HL-60 (cell line): ENCODE measurements around the gene PTPRT.

Experiments
- DNase-seq, 2 experiments: peaks; one replicate each; pipeline ENCODE4 v3.0.0-alpha.2; 2010 to 2020; ENCODE audit warnings: low read depth in 1 of 2, low spot score in 1 of 2
- H3K27ac ChIP-seq: fragments of 250-450 bp; sonication (Bioruptor Pico); replicated peaks from 2 replicates; pipeline ENCODE4 v1.5.1; 2020; ENCODE audit warnings: mild to moderate bottlenecking, moderate library complexity
- H3K27me3 ChIP-seq: fragments of 250-450 bp; sonication (Bioruptor Pico); 2 replicates; pipeline ENCODE4 v1.5.1; 2021; ENCODE audit warnings: mild to moderate bottlenecking, moderate library complexity; ENCODE audit not compliant: insufficient read depth, poor library complexity, severe bottlenecking
- H3K4me3 ChIP-seq: replicated peaks from 2 replicates; pipeline ENCODE4 v1.5.1; 2011; ENCODE audit warnings: mild to moderate bottlenecking, control low read depth, low read length; ENCODE audit not compliant: insufficient read depth
- CTCF ChIP-seq: IDR thresholded peaks from one replicate; pipeline ENCODE4 v1.5.1; 2011; ENCODE audit warnings: low read length, control low read depth, inconsistent platforms; ENCODE audit not compliant: insufficient read depth
- GABPA ChIP-seq: IDR thresholded peaks from 2 replicates; pipeline ENCODE4 v1.6.1; 2012; ENCODE audit warnings: low read depth
- POLR2AphosphoS5 ChIP-seq: IDR thresholded peaks from 2 replicates; pipeline ENCODE4 v1.6.1; 2012; ENCODE audit warnings: low read depth
- REST ChIP-seq: IDR thresholded peaks from 2 replicates; pipeline ENCODE4 v1.6.1; 2012; ENCODE audit warnings: low read depth; ENCODE audit not compliant: insufficient replicate concordance
- SPI1 ChIP-seq: IDR thresholded peaks from 2 replicates; pipeline ENCODE4 v1.6.1; 2012; ENCODE audit warnings: low read depth, mild to moderate bottlenecking, borderline replicate concordance

The PTPRT gene

DNA sequence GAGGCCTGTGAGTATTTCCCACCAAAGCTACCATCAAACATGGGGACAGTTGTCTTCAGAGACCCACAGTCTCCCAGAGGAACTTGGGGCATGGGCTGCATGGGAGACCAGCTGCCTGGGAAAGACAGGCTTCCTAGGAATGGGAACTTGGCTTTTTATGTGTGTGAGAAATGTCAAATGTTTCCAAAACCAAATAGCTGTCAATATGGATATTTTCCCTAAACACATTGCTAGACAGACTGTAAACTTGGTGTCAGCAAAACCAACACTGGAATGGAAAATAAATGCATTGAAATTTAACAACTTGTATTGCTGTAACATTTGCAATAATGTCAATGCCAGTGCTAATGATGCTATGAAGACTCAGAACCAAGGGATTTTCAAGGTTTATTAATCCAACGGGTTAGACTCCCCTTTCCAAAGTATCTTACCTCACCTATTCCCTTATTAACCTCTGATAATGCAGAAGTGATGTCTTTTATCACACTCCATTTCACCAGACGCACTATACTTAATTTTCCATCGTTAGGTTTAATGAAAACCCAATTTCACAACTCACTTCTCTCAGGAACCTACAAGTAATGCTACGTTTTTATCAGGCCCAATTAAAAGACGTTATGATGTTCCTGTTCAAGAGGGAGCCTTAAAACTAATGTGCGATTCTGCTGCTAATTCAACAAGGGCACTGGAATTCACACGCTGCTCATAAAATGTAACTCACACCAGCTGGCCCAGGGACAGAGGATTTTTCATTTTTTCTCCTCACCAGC, 1025.4 kb downstream of the PTPRT start:
- no peak for TF ChIP-seq REST
- no peak for TF ChIP-seq SPI1
- TF ChIP-seq CTCF: no peak
- no peak for TF ChIP-seq POLR2AphosphoS5
- no peak for TF ChIP-seq GABPA
- Histone ChIP-seq H3K27ac (no peak overlapping the region), H3K4me3 (no peak overlapping the region), H3K27me3 (no peaks in the 10 kb centered on the region)
- no peak for DNase-seq

DNA sequence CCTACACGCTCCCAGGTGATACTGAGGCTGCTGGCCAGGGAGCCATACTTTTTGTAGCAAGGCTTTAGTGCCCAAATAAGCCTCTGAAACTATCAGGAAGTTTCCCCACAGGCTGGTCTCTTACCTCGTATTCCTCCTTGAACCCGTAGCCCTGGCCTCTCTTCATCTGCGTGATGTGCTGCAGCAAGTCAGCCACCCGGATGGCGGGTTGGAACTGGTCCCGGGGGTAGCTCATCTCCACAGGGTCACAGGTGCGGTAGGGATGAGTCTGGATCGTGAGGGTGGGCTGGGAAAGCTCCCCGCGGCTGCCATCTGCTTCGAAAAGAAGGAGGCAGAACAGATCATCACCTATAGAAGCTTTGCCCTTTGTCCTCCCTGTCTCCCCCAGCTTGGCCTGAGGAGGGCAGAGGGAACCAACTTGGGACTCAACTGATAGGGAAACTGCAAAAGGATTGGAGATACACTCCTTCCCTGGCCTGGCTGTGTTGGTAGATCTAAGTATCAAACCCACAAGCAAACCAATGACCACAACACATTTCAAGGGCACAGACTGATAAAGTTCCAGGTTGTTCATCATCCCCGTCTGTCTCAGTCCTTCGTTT, 1028.4 kb downstream of the PTPRT start:
- Histone ChIP-seq H3K27ac (no peak overlapping the region), H3K27me3 (no peaks in the 10 kb centered on the region)
- no peak for DNase-seq

More for the DNA sequence above, 1028.4 kb downstream of the PTPRT start:
- TF ChIP-seq GABPA (no peak), CTCF (no peak), REST (no peak), POLR2AphosphoS5 (no peak)
- H3K4me3 ChIP-seq: no peak overlapping the region
